Parathyroid adenoma (tissue), 2 donors: ENCODE measurements around the gene HOXD11.
A peak's percentile ranks its signal among the peaks of the same experiment; 100 is the strongest.

Experiments used
- H2AFZ ChIP-seq: fragments of 300-600 bp; sonication (generic); one replicate; pipeline ENCODE4 v1.7.0; 2017; ENCODE audit warnings: antibody characterized with exemption, mild to moderate bottlenecking
- H3K27ac ChIP-seq: fragments of 300-600 bp; sonication (generic); one replicate; pipeline ENCODE4 v1.7.0; 2017
- H3K27me3 ChIP-seq: fragments of 300-600 bp; sonication (generic); one replicate; pipeline ENCODE4 v1.7.0; 2017; ENCODE audit warnings: low read length; ENCODE audit not compliant: control insufficient read depth, insufficient read depth
- H3K36me3 ChIP-seq: fragments of 300-600 bp; sonication (generic); one replicate; pipeline ENCODE4 v1.7.0; 2017; ENCODE audit warnings: low read length; ENCODE audit not compliant: control insufficient read depth, insufficient read depth
- H3K4me1 ChIP-seq: fragments of 300-600 bp; sonication (generic); one replicate; pipeline ENCODE4 v1.7.0; 2017; ENCODE audit warnings: control low read depth
- H3K4me2 ChIP-seq: fragments of 300-600 bp; sonication (generic); one replicate; pipeline ENCODE4 v1.7.0; 2017; ENCODE audit warnings: low read length
- H3K4me3 ChIP-seq: fragments of 300-600 bp; sonication (generic); one replicate; pipeline ENCODE4 v1.7.0; 2017; ENCODE audit warnings: low read depth, low read length
- H3K79me2 ChIP-seq: fragments of 300-600 bp; sonication (generic); one replicate; pipeline ENCODE4 v1.7.0; 2017; ENCODE audit warnings: control low read depth
- H3K9ac ChIP-seq: fragments of 300-600 bp; sonication (generic); one replicate; pipeline ENCODE4 v1.7.0; 2017; ENCODE audit warnings: mild to moderate bottlenecking
- H3K9me3 ChIP-seq: fragments of 300-600 bp; sonication (generic); one replicate; pipeline ENCODE4 v1.7.0; 2017; ENCODE audit warnings: low read length; ENCODE audit not compliant: control insufficient read depth
- TF ChIP-seq, protein P1 (sequence below): fragments of 300-600 bp; sonication (generic); IDR thresholded peaks from one replicate; pipeline ENCODE4 v1.7.0; 2017; ENCODE audit warnings: antibody characterized with exemption, mild to moderate bottlenecking
- donor health status: primary hyperparathyroidism.

Gene HOXD11

DNA sequence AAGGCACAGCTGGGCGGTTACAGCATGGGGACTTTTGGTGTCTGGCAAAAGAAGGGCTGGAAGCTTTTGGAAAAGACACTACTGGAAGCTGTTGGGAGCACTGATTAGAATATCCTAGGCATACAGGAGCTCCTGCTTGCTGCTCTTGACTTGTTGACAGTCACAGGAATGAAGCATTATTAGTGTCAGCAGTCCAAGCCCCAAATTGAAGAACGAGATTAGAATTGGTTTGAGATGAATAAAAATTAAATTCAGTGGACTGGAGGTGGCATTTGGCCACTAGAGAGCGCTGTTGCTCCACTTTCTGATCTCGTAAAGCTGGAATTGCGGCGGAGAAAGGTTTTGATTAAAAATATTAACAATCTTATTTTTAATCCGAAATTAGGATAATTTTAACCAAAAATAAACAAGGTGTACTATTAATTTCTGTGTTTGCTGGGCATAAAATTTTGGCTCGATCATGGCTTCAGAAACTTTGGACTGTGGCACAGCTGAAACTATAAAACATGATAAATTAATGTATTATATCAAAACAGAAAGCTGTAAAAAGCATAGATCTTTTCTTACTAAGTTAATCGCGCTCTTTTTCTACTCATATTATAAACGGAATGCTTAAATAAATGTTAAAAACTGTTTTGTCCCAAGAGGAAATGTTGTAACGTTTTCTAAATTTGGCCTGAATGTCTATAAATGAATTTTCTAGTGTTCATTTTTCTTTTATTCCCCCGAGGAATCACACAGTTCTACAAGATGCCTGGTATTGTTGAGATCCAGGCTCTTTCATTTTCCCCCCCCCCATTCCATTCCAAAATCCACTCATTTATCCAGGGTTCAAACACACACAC is 20.1 kb downstream of the HOXD11 start:
- no peaks in the 10 kb centered on the region for H3K79me2 ChIP-seq
- no peak overlapping the region for H3K4me2 ChIP-seq
- peaks cover 24% of the 10 kb centered on the region for H3K27me3 ChIP-seq
- H3K4me1 ChIP-seq: no peaks in the 10 kb centered on the region
- no peak overlapping the region for H2AFZ ChIP-seq
- H3K9me3 ChIP-seq: peaks cover 4% of the 10 kb centered on the region
- no peak overlapping the region for H3K9ac ChIP-seq
- peak overlapping the region; percentile 8 for H3K4me3 ChIP-seq
- no peaks in the 10 kb centered on the region for H3K36me3 ChIP-seq
- no peak overlapping the region for H3K27ac ChIP-seq
- TF ChIP-seq, protein P1, sequence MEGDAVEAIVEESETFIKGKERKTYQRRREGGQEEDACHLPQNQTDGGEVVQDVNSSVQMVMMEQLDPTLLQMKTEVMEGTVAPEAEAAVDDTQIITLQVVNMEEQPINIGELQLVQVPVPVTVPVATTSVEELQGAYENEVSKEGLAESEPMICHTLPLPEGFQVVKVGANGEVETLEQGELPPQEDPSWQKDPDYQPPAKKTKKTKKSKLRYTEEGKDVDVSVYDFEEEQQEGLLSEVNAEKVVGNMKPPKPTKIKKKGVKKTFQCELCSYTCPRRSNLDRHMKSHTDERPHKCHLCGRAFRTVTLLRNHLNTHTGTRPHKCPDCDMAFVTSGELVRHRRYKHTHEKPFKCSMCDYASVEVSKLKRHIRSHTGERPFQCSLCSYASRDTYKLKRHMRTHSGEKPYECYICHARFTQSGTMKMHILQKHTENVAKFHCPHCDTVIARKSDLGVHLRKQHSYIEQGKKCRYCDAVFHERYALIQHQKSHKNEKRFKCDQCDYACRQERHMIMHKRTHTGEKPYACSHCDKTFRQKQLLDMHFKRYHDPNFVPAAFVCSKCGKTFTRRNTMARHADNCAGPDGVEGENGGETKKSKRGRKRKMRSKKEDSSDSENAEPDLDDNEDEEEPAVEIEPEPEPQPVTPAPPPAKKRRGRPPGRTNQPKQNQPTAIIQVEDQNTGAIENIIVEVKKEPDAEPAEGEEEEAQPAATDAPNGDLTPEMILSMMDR: peak; percentile 89

DNA sequence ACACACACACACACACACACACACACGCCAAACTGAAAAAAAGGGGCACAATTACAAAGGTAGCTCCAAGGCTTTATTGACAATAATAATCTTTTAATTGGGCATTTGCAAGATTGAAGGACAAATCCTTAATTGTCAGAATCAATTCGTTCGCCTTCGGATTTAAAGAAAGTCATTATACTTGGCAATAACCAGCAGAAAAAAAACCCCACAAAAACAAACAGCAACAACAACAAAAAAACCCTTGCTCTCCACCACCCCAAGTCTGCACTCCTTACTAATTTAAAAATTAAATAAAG is 20.6 kb downstream of the HOXD11 start:
- H3K27ac ChIP-seq: no peak overlapping the region

DNA sequence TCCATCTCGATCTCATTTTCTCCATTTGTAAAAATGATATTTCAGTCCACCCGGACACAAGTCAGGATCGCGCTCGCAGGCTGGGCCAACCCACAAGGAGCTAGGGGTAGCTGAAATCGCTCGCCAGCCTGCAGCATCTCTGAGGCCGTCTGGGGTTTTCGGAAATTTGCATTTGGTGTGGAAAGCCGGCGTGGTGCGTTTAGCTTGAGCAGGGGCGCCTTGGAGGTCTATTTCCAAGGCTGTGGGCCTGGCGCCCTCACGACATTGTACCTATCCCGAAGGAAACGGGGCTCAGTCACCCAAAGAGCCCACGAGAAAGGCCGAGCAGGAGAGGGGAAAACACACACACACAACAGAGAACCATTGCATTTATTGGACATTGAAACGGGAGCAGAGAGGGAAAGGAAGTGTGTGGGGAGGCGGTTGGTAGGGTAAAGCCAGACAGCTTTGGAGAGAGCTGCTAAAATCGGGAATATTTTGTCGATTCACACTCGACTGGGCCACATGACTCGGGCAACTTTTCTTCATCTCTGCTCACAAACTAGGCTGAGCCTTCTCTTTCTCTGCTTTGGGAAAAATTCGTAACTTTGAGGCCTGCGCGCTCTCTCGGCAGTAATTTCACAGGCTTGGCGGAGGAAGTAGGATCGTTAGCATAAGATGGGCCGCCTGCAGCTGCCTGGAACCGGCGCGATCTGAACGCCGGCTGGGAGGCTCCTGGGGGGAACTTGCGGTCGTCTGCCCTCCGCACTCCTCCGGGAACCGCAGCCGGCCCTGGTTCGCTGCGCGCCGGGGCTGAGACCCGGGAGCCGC is 21.3 kb downstream of the HOXD11 start:
- Histone ChIP-seq H2AFZ (peak overlapping the region; percentile 39), H3K27ac (no peak overlapping the region), H3K27me3 (peaks cover 20% of the 10 kb centered on the region), H3K9ac (no peak overlapping the region), H3K36me3 (no peaks in the 10 kb centered on the region), H3K4me3 (peak overlapping the region; percentile 8), H3K9me3 (peaks cover 4% of the 10 kb centered on the region), H3K79me2 (no peaks in the 10 kb centered on the region), H3K4me1 (no peaks in the 10 kb centered on the region), H3K4me2 (no peak overlapping the region)
- TF ChIP-seq, protein P1: no peak

More for the DNA sequence above, 20.6 kb downstream of the HOXD11 start:
- no peaks in the 10 kb centered on the region for H3K36me3 ChIP-seq
- H3K4me1 ChIP-seq: no peaks in the 10 kb centered on the region
- TF ChIP-seq, protein P1: no peak
- no peaks in the 10 kb centered on the region for H3K79me2 ChIP-seq
- peaks cover 22% of the 10 kb centered on the region for H3K27me3 ChIP-seq
- H3K9ac ChIP-seq: no peak overlapping the region
- H3K9me3 ChIP-seq: peaks cover 4% of the 10 kb centered on the region
- no peak overlapping the region for H2AFZ ChIP-seq
- H3K4me2 ChIP-seq: no peak overlapping the region
- no peak overlapping the region for H3K4me3 ChIP-seq

DNA sequence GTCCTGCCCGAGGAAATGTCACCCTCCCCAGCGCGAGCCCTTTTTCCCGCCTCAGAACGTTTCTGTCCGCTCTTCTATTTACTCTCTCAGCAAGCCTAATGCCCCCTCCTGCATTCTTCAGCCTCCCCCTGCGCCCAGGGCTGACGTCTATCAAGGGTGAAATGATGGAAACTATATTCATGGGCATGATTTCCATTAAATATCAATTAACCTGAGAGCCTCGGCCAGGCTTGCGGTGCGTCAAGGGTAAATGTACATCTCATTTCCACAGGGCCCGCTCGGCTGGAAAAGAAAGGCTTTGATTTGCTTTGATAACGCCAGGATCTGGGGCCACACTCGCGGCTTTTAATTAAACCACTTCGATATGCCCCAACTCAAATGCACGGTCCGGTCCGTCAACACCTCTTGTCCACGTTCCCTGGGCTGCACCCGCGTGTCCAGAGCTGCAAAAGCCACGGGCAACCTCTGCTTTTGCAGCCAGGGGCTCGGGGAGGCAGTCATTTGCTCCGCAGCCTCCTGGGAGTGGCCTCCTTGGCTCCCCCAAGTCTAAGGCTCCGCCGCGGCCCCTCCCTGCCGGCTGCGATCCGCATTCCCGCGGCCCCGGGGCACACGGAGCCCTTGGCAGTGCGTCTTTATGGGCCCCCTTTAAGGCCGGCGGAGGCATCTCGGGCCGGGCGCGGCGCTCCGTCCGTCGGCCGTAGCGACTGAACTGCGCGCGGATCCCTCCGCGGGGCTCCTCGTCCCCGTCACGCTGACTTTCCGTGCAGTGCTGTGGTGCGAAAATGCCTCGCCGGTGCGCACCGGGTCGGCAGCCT is 22.1 kb downstream of the HOXD11 start, which contains the start of gene HOXD8:
HOXD8 (plus strand) TSS at position 724 of the 815 bp plus-strand sequence. CDS start 662 bp downstream, outside the sequence.
- Histone ChIP-seq H3K36me3 (no peaks in the 10 kb centered on the region), H3K27me3 (peaks cover 20% of the 10 kb centered on the region), H3K9ac (no peak within 1 kb of the TSS), H3K4me3 (peak within 1 kb of the TSS; percentile 23), H2AFZ (peak within 1 kb of the TSS; percentile 14), H3K27ac (no peak within 1 kb of the TSS), H3K4me2 (no peak within 1 kb of the TSS), H3K79me2 (no peaks in the 10 kb centered on the region), H3K4me1 (no peaks in the 10 kb centered on the region), H3K9me3 (peaks cover 4% of the 10 kb centered on the region)
- TF ChIP-seq, protein P1: no peak
